GM18870 (cell line): Measurements from ENCODE around the gene RPL35.

Experiments
- ATAC-seq: cut with Tn5 transposase; IDR thresholded peaks from one replicate; pipeline ENCODE4 v1.9.1; 2021; ENCODE audit warnings: moderate library complexity; ENCODE audit not compliant: unreplicated experiment

The RPL35 gene

GRCh38 chr9:124828489-124829333 is 33.0 kb downstream of the RPL35 start:
- ATAC-seq: no peak

GRCh38 chr9:124820698-124821623 is 40.8 kb downstream of the RPL35 start:
- ATAC-seq: no peak

GRCh38 chr9:124818431-124819281 is 43.1 kb downstream of the RPL35 start:
- ATAC-seq: no peak

- no peak for ATAC-seq
Measured at GRCh38 chr9:124815601-124816000, 46.2 kb downstream of the RPL35 start.

- ATAC-seq: no peak
Measured at GRCh38 chr9:124814164-124814535, 47.6 kb downstream of the RPL35 start.

GRCh38 chr9:124813501-124814163 is 48.1 kb downstream of the RPL35 start:
- no peak for ATAC-seq

GRCh38 chr9:124813041-124813440 is 48.7 kb downstream of the RPL35 start:
- no peak for ATAC-seq

GRCh38 chr9:124812441-124812876 is 49.3 kb downstream of the RPL35 start:
- ATAC-seq: no peak

GRCh38 chr9:124810663-124811355 is 50.9 kb downstream of the RPL35 start:
- ATAC-seq: no peak

GRCh38 chr9:124809741-124810500 is 51.8 kb downstream of the RPL35 start:
- ATAC-seq: no peak

- ATAC-seq: no peak
Measured at GRCh38 chr9:124809211-124809610, 52.5 kb downstream of the RPL35 start.

- ATAC-seq: no peak
Measured at GRCh38 chr9:124808246-124808956, 53.4 kb downstream of the RPL35 start.
